Activated CD8-positive, alpha-beta memory T cell treated with anti-CD3 and anti-CD28 coated beads for 36 hours (primary cell): ENCODE measurements around the gene GRM4. TPM values are rescaled to one million over a fixed set of nuclear protein-coding genes. Genes with fewer than 3 reads are reported as not detected.

Experiments used
- CTCF ChIA-PET: fragments of 350-600 bp; sonication (Branson Sonifier 250); formaldehyde crosslinking; loops from one replicate; lab custom pipeline; 2021; ENCODE audit warnings: antibody characterized with exemption; lab: Charles Lee
- POLR2A ChIA-PET: fragments of 350-600 bp; sonication (Branson Sonifier 250); formaldehyde crosslinking; loops from one replicate; lab custom pipeline; 2021; ENCODE audit warnings: antibody characterized with exemption; lab: Charles Lee
- total RNA-seq, 2 experiments: library from RNA; stranded (reverse); gene quantifications; one replicate each; pipeline ENCODE4 v1.2.3, GENCODE V29; 2021

GRM4 gene
- total RNA-seq, 2 experiments from 2014 or later: 0.08 TPM

- POLR2A ChIA-PET: no interaction called here
- CTCF ChIA-PET: no interaction called here
Measured at GRCh38 chr6:34041385-34041784, 104.5 kb downstream of the GRM4 start.

- ChIA-PET POLR2A (no interaction called here), CTCF (interaction anchor here (0.8 kb wide), 1 partner anchor 13 kb away, joined by 3 read pairs; no protein-coding TSS in a partner anchor)
Measured at GRCh38 chr6:34039943-34040342, 105.9 kb downstream of the GRM4 start.

GRCh38 chr6:34037151-34037550 lies 108.7 kb downstream of the GRM4 start:
- ChIA-PET CTCF (interaction anchor here (0.7 to 1.7 kb wide), 4 partner anchors 9 to 293 kb away, joined by 3 to 5 read pairs (median 4); no protein-coding TSS in a partner anchor), POLR2A (no interaction called here)

- ChIA-PET POLR2A (no interaction called here), CTCF (interaction anchor here (1.6 to 1.7 kb wide), 2 partner anchors 9 to 19 kb away, joined by 5 read pairs; no protein-coding TSS in a partner anchor)
Measured at GRCh38 chr6:34036357-34037069, 109.4 kb downstream of the GRM4 start.

DNA sequence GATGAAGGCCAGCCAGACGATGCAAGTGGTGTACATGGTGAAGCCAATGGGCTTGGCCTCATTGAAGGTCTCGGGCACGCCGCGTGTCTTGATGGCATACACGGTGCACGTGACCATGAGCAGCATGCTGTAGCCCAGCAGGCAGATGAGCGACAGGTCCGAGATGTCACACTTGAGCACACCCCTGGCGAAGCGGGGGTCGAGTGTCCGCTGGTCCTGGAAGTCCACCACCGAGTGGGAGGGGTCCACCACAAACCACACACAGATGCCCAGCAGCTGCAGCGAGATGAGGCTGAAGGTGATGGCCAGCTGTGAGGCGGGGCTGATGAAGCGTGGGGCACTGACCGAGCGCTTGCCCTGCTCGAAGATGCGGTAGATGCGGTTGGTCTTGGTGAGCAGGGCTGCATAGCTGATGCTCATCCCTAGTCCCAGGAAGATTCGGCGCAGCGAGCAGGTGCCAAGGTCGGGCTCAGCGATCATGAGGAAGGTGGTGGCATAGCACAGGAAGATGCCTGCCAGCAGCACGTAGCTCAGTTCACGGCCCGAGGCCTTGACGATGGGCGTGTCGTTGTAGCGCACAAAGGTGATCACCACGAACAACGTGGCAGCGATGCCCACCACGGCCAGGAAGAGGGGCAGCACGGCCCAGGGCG lies 110.1 kb downstream of the GRM4 start:
- POLR2A ChIA-PET: no interaction called here

DNA sequence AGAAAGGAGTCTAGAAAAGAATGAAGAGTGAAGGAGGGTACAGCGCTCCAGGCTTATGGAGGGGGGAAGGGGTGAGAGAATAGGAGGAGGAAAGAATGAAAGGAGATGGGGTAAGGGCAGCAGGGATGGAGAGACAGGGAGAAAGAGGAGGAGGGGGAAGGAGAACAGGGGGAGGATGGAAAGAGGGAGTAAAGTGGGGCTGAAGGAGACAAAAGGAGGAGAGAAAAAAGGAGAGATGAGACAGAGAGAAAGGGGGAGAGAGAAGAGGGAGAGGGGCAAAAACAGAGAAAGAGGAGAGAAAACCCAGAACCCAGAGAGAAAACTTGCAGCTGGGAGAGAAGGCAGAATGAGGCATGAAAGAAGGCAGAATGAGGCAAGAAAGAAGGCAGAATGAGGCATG lies 110.7 kb downstream of the GRM4 start:
- CTCF ChIA-PET: no interaction called here

More for the DNA sequence above, 110.1 kb downstream of the GRM4 start:
- CTCF ChIA-PET: no interaction called here

DNA sequence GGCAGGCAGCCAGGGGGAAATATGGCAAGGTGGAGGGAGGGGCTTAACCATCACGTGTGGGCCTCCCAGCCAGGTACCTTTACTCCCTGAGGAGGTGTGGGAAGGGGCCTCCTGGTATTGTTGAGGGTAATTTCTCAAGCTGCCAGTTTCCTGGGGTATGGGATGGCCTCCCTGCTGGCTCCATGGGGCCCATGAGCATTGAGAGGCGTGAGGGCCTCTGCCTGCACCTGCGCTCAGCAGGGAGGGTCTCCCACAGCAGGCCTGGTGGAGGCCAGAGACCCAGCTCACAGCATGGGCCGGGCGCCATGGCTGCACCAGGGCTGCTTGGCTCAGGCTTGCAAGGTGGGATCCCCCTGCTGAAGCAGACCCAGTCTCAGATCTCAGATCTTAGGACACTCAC lies 113.0 kb downstream of the GRM4 start:
- POLR2A ChIA-PET: no interaction called here
- CTCF ChIA-PET: interaction anchor here (0.6 kb wide), 1 partner anchor 1764 kb away, joined by 3 read pairs; the partner anchor contains the start of gene CLPS

More for the DNA sequence above, 110.7 kb downstream of the GRM4 start:
- POLR2A ChIA-PET: no interaction called here

- CTCF ChIA-PET: no interaction called here
- POLR2A ChIA-PET: no interaction called here
Measured at GRCh38 chr6:34031625-34032383, 114.1 kb downstream of the GRM4 start.

DNA sequence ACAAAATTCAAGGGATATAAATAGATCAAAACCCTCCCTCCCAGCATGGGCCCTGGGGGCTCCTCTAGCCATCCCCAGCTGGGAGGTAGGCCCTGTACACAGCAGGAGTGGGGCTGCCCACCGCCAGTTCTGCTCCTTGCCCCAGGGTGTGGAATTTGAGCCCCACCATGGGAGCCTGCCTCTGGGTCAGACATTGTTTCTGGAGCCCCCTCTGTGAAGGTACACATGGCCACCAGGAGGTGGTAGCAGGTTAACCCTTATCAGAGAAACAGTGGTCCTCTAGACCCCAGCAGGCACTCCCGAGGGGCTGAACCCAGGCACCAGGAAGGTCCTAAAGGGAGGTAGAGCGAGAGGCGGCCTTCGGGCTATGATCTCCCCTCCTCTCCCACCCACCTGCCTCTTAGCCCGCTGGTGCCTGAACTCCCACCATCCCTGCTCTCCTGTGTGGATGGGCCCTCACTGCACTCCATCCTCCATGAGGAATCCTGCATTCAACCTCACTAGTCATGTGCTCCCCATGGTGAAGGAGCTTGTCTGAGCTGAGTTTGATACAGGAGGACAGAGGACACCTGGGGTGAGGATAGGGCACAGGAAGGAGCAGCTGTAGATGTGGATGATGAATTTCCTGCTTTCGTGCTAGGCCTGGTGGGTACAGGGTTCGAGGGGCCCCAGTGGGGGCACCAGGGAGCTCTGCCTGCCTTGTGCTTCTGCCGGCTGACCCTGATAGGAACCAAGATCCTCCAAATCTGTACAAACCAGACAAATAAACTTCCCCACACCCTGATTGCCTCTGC lies 114.9 kb downstream of the GRM4 start:
- POLR2A ChIA-PET: no interaction called here
- CTCF ChIA-PET: interaction anchor here (0.8 kb wide), 1 partner anchor 263 kb away, joined by 3 read pairs; no protein-coding TSS in a partner anchor

- POLR2A ChIA-PET: no interaction called here
- CTCF ChIA-PET: interaction anchor here (0.8 to 4.1 kb wide), 2 partner anchors 259 to 262 kb away, joined by 3 to 46 read pairs; no protein-coding TSS in a partner anchor
Measured at GRCh38 chr6:34029489-34030280, 116.2 kb downstream of the GRM4 start.

DNA sequence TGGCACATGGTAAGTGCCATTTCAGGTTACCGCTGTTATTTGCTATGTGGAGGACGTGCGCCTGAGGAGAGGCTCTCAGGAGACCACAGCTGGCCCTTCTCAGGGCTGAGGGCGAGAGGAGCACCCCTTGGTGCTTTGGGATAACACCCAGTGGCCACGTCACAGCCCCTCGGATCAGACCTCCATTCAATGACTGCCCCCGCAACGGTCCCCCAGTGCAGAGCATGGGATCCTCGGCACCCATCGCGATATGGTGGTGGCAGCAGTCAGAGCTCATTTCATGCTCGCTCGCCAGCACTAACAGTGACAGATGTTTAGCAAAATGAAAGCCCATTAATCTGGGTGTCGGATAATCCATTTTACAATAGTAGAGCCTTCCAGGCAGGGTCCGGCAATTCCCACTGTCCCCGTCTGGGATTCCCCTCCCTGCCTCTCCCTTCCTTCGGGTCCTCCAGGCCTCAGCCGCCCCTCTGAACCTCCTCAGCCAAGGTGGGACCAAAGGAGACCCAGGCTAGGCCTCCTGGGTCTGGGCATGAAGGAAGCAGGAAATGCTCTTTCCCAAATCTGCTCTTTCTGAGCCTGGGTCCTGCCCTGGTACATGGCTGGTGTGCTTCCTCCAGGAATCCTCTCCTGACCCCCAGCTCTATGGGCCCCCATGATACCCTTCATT lies 117.1 kb downstream of the GRM4 start:
- ChIA-PET CTCF (interaction anchor here (0.9 to 4.1 kb wide), 3 partner anchors 26 to 258 kb away, joined by 3 to 46 read pairs (median 4); no protein-coding TSS in a partner anchor), POLR2A (no interaction called here)

GRCh38 chr6:34027939-34028441 lies 117.9 kb downstream of the GRM4 start:
- ChIA-PET CTCF (interaction anchor here (0.6 to 4.1 kb wide), 18 partner anchors 10 to 1094 kb away, joined by 3 to 46 read pairs (median 3); no protein-coding TSS in a partner anchor), POLR2A (interaction anchor here (0.8 kb wide), 1 partner anchor 258 kb away, joined by 3 read pairs; no protein-coding TSS in a partner anchor)

DNA sequence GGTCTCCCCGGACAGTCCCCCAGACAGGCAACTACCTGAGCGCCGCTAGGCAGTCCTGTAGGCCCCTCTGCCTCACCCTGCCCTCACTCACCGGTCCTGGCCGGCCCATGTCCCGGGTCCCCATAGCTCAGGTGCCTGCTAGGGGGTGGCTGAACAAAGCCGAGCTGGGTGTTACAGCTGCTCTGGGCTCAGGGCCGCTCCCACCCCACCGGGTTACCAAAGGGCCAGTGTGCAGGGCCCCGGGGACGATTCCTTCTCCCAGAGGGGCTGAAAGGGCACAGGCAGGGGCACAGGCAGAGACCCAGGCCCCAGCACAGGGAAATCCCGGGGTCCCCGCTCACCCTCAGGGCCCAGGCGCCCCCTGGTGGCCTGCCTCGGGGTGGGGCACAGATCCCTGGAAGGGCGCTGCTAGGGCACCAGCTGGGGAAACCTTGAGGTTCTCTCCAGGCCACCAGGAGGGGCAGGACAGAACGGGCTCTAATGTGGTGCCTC lies 118.4 kb downstream of the GRM4 start:
- POLR2A ChIA-PET: interaction anchor here (0.8 kb wide), 1 partner anchor 258 kb away, joined by 3 read pairs; no protein-coding TSS in a partner anchor
- CTCF ChIA-PET: interaction anchor here (0.6 to 4.1 kb wide), 19 partner anchors 10 to 1094 kb away, joined by 3 to 46 read pairs (median 3); no protein-coding TSS in a partner anchor

GRCh38 chr6:34025861-34026260 lies 120.0 kb downstream of the GRM4 start:
- ChIA-PET CTCF (interaction anchor here (0.6 to 4.1 kb wide), 2 partner anchors 255 to 700 kb away, joined by 3 to 46 read pairs; no protein-coding TSS in a partner anchor), POLR2A (no interaction called here)

- POLR2A ChIA-PET: no interaction called here
- CTCF ChIA-PET: interaction anchor here (1.5 kb wide), 1 partner anchor 67 kb away, joined by 3 read pairs; no protein-coding TSS in a partner anchor
Measured at GRCh38 chr6:34025112-34025807, 120.6 kb downstream of the GRM4 start.

DNA sequence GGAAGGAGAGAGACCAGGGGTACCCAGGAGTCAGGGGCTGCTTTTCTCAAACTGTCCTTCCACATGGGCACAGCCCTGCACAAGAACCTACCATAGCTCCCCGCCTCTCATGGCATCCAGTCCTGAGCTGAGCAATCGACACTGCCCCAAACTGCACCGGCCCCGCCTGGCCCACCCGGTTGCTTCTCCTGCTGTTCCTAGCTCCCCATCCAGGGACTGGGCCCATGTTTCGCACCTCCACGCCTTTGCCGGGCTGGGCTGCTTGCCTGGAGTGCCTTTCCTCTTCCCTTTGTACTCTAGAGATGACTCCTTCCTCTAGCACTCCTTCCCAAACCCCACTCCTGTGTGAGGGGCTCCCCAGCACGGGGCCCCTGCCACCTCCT lies 123.0 kb downstream of the GRM4 start:
- ChIA-PET CTCF (no interaction called here), POLR2A (no interaction called here)
